ENCODE results near the gene GSTM1.
"Not testable (repeated sequence)": the region's sequence is repeated elsewhere in the genome, so short reads cannot be mapped to it uniquely, and the experiment has no call there.

GRCh38 chr1:109687109-109687508, 508 bp upstream of the GSTM1 start:
- not testable (repeated sequence) for TF ChIP-seq CTCF (IDR thresholded peaks at IDR 0.05; ENCODE audit: low read depth, low read length); EZH2phosphoT487 (IDR thresholded peaks at IDR 0.05; ENCODE audit: low read depth)

Data from OCI-LY3 (cell line).